PC-3 (cell line): ENCODE data around the gene PSMD3.

ENCODE experiments used
- CTCF ChIP-seq: fragments of 300-600 bp; sonication (generic); conservative IDR thresholded peaks from 2 replicates; pipeline ENCODE4 v1.5.1; 2017; ENCODE audit warnings: antibody characterized with exemption, low read depth, mild to moderate bottlenecking, low read length
- EZH2phosphoT487 ChIP-seq: fragments of 300-600 bp; sonication (generic); IDR thresholded peaks from 2 replicates; pipeline ENCODE4 v1.6.1; 2018; ENCODE audit warnings: mild to moderate bottlenecking, antibody characterized with exemption, low read length, borderline replicate concordance

DNA sequence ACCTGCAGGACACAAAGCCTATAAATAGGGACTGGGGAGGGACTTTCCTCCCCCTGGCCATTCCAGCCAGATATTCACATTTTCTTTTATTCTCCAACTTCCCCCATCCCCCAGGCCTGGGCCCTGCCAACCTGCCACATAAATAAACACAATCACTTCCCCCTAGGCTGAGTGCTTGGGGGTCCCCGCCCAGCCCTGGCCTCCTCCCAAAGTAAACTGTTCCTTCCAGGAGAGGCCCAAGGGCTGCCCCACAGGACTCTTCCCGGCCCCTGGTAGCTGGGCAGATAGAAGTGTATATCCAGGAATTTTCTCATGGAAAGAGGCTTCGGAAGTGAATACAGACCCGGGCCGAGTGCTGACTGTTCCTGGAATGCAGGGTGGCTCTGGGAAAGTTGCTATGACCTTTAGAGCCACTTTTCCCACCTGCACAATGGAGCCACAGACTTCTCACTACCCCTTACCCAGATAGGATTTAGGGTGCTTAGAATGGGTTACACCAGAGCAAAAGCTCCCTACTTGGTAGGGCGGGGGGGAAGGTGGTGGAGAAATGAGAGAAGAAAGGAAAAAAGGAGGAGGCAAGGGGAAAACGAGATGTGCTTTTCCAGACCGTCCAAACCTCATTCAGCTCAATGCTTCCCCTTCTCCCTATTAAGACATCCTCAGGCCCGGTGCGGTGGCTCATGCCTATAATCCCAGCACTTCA lies 43.1 kb downstream of the PSMD3 start:
- no peak for TF ChIP-seq CTCF
- TF ChIP-seq EZH2phosphoT487, result no peak
